SK-N-SH treated with all-trans-retinoic acid at 6 μM for 48 hours (cell line): ENCODE results near the gene CHMP1A.

ENCODE experiments used
- ATAC-seq: fragments of 200-7000 bp; cut with Tn5 transposase; 3 replicates; pipeline ENCODE4 v1.9.1; 2020; ENCODE audit warnings: mild to moderate bottlenecking, moderate library complexity
- ARNTL ChIP-seq: fragments of 450-650 bp; formaldehyde crosslinking; IDR thresholded peaks from 2 replicates; pipeline ENCODE4 v1.5.0; 2020; ENCODE audit warnings: low read depth, mild to moderate bottlenecking, moderate library complexity, borderline replicate concordance
- BACH2 ChIP-seq: fragments of 250-450 bp; sonication (Bioruptor Pico); IDR thresholded peaks from 2 replicates; pipeline ENCODE4 v1.9.0; 2021; ENCODE audit warnings: mild to moderate bottlenecking, borderline replicate concordance
- CREB5 ChIP-seq: fragments of 250-450 bp; sonication (Bioruptor Pico); IDR thresholded peaks from 2 replicates; pipeline ENCODE4 v1.5.1; 2020; ENCODE audit warnings: low read depth, mild to moderate bottlenecking, moderate library complexity
- CSDC2 ChIP-seq: fragments of 250-450 bp; sonication (Bioruptor Pico); IDR thresholded peaks from 2 replicates; pipeline ENCODE4 v1.5.0; 2020; ENCODE audit warnings: mild to moderate bottlenecking, moderate library complexity
- CSRNP3 ChIP-seq: fragments of 250-450 bp; sonication (Bioruptor Pico); IDR thresholded peaks from 2 replicates; pipeline ENCODE4 v1.5.1; 2021; ENCODE audit warnings: mild to moderate bottlenecking, moderate library complexity
- ESRRG ChIP-seq: fragments of 250-450 bp; sonication (Bioruptor Pico); IDR thresholded peaks from 2 replicates; pipeline ENCODE4 v1.6.1; 2021; ENCODE audit warnings: mild to moderate bottlenecking
- GLIS3 ChIP-seq: fragments of 250-450 bp; sonication (Bioruptor Pico); IDR thresholded peaks from 2 replicates; pipeline ENCODE4 v1.5.0; 2020; ENCODE audit warnings: mild to moderate bottlenecking, moderate library complexity
- ISL1 ChIP-seq: fragments of 250-450 bp; sonication (Bioruptor Pico); IDR thresholded peaks from 2 replicates; pipeline ENCODE4 v2.1.2; 2022; ENCODE audit warnings: mild to moderate bottlenecking, moderate library complexity
- OSR1 ChIP-seq: fragments of 250-450 bp; sonication (Bioruptor Pico); IDR thresholded peaks from 2 replicates; pipeline ENCODE4 v1.8.0; 2022; ENCODE audit warnings: moderate library complexity, mild to moderate bottlenecking, inconsistent platforms
- PATZ1 ChIP-seq: fragments of 250-450 bp; sonication (Bioruptor Pico); IDR thresholded peaks from 2 replicates; pipeline ENCODE4 v1.8.0; 2020; ENCODE audit warnings: mild to moderate bottlenecking, moderate library complexity, borderline replicate concordance
- POU6F1 ChIP-seq: fragments of 250-450 bp; sonication (Bioruptor Pico); IDR thresholded peaks from 2 replicates; pipeline ENCODE4 v1.8.0; 2021; ENCODE audit warnings: low read depth, mild to moderate bottlenecking, moderate library complexity, borderline replicate concordance
- RARB ChIP-seq: fragments of 250-450 bp; sonication (Bioruptor Pico); IDR thresholded peaks from 2 replicates; pipeline ENCODE4 v1.8.0; 2021; ENCODE audit warnings: mild to moderate bottlenecking, moderate library complexity
- SNAI2 ChIP-seq: fragments of 250-450 bp; sonication (Bioruptor Pico); IDR thresholded peaks from 2 replicates; pipeline ENCODE4 v1.5.0; 2020; ENCODE audit warnings: mild to moderate bottlenecking, moderate library complexity
- TCF4 ChIP-seq: fragments of 250-450 bp; sonication (Bioruptor Pico); IDR thresholded peaks from 2 replicates; pipeline ENCODE4 v1.8.0; 2021; ENCODE audit warnings: mild to moderate bottlenecking, moderate library complexity, borderline replicate concordance
- TOX ChIP-seq: fragments of 250-450 bp; sonication (Bioruptor Pico); IDR thresholded peaks from 2 replicates; pipeline ENCODE4 v1.8.0; 2021; ENCODE audit warnings: mild to moderate bottlenecking, moderate library complexity, borderline replicate concordance
- TSHZ2 ChIP-seq: fragments of 250-450 bp; sonication (Bioruptor Pico); IDR thresholded peaks from 2 replicates; pipeline ENCODE4 v1.5.0; 2020; ENCODE audit warnings: mild to moderate bottlenecking, moderate library complexity
- ZC3H10 ChIP-seq: fragments of 250-450 bp; sonication (Bioruptor Pico); IDR thresholded peaks from 2 replicates; pipeline ENCODE4 v1.5.1; 2021; ENCODE audit warnings: mild to moderate bottlenecking, moderate library complexity
- ZFP3 ChIP-seq: fragments of 250-450 bp; sonication (Bioruptor Pico); IDR thresholded peaks from 2 replicates; pipeline ENCODE4 v1.5.0; 2020; ENCODE audit warnings: mild to moderate bottlenecking, moderate library complexity
- ZFP30 ChIP-seq: fragments of 450-650 bp; formaldehyde crosslinking; IDR thresholded peaks from 2 replicates; pipeline ENCODE4 v1.5.0; 2022; ENCODE audit warnings: mild to moderate bottlenecking, moderate library complexity
- ZNF565 ChIP-seq: fragments of 450-650 bp; formaldehyde crosslinking; conservative IDR thresholded peaks from 2 replicates; pipeline ENCODE4 v1.5.0; 2020; ENCODE audit warnings: low read depth, mild to moderate bottlenecking, moderate library complexity
- ZNF70 ChIP-seq: fragments of 450-650 bp; formaldehyde crosslinking; IDR thresholded peaks from 2 replicates; pipeline ENCODE4 v1.5.0; 2020; ENCODE audit warnings: mild to moderate bottlenecking, moderate library complexity
- ZNF8 ChIP-seq: fragments of 450-650 bp; formaldehyde crosslinking; IDR thresholded peaks from 2 replicates; pipeline ENCODE4 v1.5.0; 2020; ENCODE audit warnings: mild to moderate bottlenecking, moderate library complexity

Gene CHMP1A

GRCh38 chr16:89619840-89620239, 37.7 kb downstream of the CHMP1A start:
- no peak for ATAC-seq
- TF ChIP-seq TOX (CRISPR knock-in tag) (no peak), ZFP3 (no peak), ZFP30 (no peak), SNAI2 (no peak), RARB (CRISPR knock-in tag) (no peak), ZNF8 (no peak), ZC3H10 (CRISPR knock-in tag) (no peak), TCF4 (no peak), ZNF565 (CRISPR knock-in tag) (no peak), ESRRG (CRISPR knock-in tag) (no peak), GLIS3 (CRISPR knock-in tag) (no peak), CREB5 (CRISPR knock-in tag) (no peak), BACH2 (CRISPR knock-in tag) (no peak), OSR1 (CRISPR knock-in tag) (no peak), TSHZ2 (no peak), ARNTL (CRISPR knock-in tag) (no peak), POU6F1 (CRISPR knock-in tag) (no peak), ZNF70 (CRISPR knock-in tag) (no peak), CSRNP3 (CRISPR knock-in tag) (no peak), PATZ1 (CRISPR knock-in tag) (no peak)

GRCh38 chr16:89618109-89618998, 39.2 kb downstream of the CHMP1A start:
- ATAC-seq = no peak
- TF ChIP-seq ISL1 (CRISPR knock-in tag) = no peak
- TF ChIP-seq CSRNP3 (CRISPR knock-in tag) = no peak
- TF ChIP-seq ZNF8 = no peak
- TF ChIP-seq CSDC2 = no peak
- TF ChIP-seq SNAI2 = no peak
- TF ChIP-seq ZC3H10 (CRISPR knock-in tag) = no peak
- TF ChIP-seq ZNF70 (CRISPR knock-in tag) = no peak
- no peak for TF ChIP-seq ZFP3
- no peak for TF ChIP-seq RARB (CRISPR knock-in tag)
- TF ChIP-seq ZNF565 (CRISPR knock-in tag) = no peak
- TF ChIP-seq TCF4 = no peak
- no peak for TF ChIP-seq OSR1 (CRISPR knock-in tag)
- TF ChIP-seq CREB5 (CRISPR knock-in tag) = no peak
- TF ChIP-seq PATZ1 (CRISPR knock-in tag) = no peak
- TF ChIP-seq TOX (CRISPR knock-in tag) = no peak
- TF ChIP-seq GLIS3 (CRISPR knock-in tag) = no peak
- TF ChIP-seq ESRRG (CRISPR knock-in tag) = no peak
- no peak for TF ChIP-seq BACH2 (CRISPR knock-in tag)
- TF ChIP-seq ARNTL (CRISPR knock-in tag) = no peak
